Activated CD4-positive, alpha-beta T cell treated with anti-CD3 and anti-CD28 coated beads, Interleukin-2, amount 10 ng/mL, durations not matched to agents 24 days and 14 days (primary cell): ENCODE results near the gene MAP3K4. TPM values are rescaled to one million over a fixed set of nuclear protein-coding genes. Genes with fewer than 3 reads are reported as not detected.

ENCODE experiments used
- DNase-seq: peaks from one replicate; pipeline ENCODE4 v3.0.0; 2022
- H3K27ac Mint-ChIP-seq: one replicate; pipeline ENCODE4 v1.8.0; 2022; ENCODE audit warnings: mild to moderate bottlenecking, mixed read lengths
- H3K27me3 Mint-ChIP-seq: one replicate; pipeline ENCODE4 v1.8.0; 2022; ENCODE audit warnings: mixed read lengths
- H3K36me3 Mint-ChIP-seq: one replicate; pipeline ENCODE4 v1.8.0; 2022; ENCODE audit warnings: low read depth, mild to moderate bottlenecking, mixed read lengths
- H3K4me1 Mint-ChIP-seq: one replicate; pipeline ENCODE4 v1.8.0; 2021; ENCODE audit warnings: mixed read lengths
- H3K4me3 Mint-ChIP-seq: one replicate; pipeline ENCODE4 v1.8.0; 2022; ENCODE audit warnings: mild to moderate bottlenecking, moderate library complexity, mixed read lengths
- H3K9me3 Mint-ChIP-seq: one replicate; pipeline ENCODE4 v1.8.0; 2021; ENCODE audit warnings: mixed read lengths
- intact Hi-C: fragments of 100-400 bp; cut with micrococcal nuclease; formaldehyde crosslinking; loops from one replicate; pipeline ENCODE4 v1.15.1; 2023
- total RNA-seq: library from RNA; stranded (reverse); gene quantifications from 2 replicates; pipeline ENCODE4 v1.2.3, GENCODE V29; 2022

The MAP3K4 gene
- total RNA-seq, 1 donor from 2014 or later: 50.4 TPM

DNA sequence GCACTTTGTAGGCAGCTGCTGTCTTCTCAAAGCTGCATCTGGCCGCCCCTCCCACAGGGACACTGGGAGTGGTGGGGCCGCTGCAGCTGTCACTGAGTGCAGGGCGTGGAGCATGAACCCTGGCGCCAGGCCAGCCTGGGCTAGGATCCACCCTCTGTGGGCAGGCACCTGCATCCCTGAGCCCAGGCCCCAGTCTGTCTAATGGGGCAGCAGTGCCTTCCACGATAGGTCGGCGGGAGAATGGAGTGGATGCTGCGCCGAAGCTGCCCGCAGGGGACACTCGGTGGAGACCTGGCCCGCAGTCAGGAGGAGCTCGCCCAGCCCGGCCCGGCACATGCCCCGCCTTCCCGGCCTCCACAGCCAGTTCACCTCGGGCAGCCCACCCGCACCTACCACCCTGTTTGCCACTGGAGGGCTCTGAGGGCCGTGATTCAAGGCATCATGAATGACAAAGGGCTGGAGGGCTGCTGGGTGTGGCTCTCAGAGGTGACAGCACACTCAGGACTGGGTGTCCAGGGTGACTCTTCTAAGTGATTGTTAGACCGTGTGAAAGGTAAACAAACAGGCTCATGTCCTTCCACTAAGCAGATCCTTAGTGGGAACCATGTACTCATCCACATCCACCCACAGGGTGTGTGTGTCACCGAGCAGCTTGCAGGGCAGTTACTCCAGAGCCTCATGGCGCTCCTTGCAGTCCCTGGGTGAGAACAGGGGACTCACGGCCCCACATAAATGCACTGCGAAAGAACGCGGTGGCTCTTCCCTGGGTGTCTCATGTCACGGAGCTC lies 148.4 kb downstream of the MAP3K4 start:
- Mint-ChIP-seq H3K27me3 (no peaks in the 10 kb centered on the region), H3K4me3 (no peak overlapping the region), H3K4me1 (no peaks in the 10 kb centered on the region), H3K27ac (no peak overlapping the region), H3K9me3 (no peaks in the 10 kb centered on the region), H3K36me3 (peaks cover 7% of the 10 kb centered on the region)
- DNase-seq: no peak
- intact Hi-C loops: no loop called here

DNA sequence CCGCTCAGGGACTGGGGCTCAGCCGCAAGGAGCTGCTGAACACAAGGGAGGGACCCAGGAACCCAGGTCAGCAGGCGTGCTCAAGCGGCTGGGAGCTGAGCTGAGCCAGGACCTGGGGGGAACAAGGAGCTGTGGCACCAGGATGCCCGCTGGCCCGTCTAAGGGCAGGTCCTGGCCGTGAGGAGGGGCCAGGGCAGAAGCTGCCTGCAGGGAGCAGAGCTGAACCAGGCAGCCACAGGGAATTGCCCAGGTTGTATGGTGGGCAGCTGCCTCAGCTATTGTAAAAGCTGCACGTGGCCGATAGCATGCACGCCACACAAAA lies 148.9 kb downstream of the MAP3K4 start:
- intact Hi-C loops: no loop called here
- Mint-ChIP-seq H3K27me3 (no peaks in the 10 kb centered on the region), H3K36me3 (peaks cover 7% of the 10 kb centered on the region), H3K27ac (no peak overlapping the region), H3K4me1 (no peaks in the 10 kb centered on the region), H3K9me3 (no peaks in the 10 kb centered on the region), H3K4me3 (no peak overlapping the region)
- no peak for DNase-seq

DNA sequence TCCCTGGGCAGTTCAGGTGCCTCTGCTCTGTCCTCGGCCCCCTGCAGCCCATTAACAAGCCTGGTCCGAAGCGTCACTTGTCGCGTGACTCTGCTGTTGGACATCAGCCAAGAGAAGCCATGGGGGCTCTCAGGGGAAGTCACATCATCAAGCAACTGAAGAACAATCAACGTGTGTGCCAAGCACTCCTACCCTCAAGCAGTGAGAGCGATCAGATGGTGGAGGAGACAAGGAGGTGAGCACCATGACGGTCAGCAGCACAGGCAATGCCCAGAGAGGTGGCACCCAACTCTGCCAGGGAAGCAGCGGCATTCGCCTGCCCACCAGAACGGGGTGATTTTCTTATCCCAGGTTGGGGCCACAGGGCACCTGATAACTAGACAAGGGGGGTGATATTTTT lies 149.6 kb downstream of the MAP3K4 start:
- Mint-ChIP-seq H3K4me1 (no peaks in the 10 kb centered on the region), H3K27ac (no peak overlapping the region)

DNA sequence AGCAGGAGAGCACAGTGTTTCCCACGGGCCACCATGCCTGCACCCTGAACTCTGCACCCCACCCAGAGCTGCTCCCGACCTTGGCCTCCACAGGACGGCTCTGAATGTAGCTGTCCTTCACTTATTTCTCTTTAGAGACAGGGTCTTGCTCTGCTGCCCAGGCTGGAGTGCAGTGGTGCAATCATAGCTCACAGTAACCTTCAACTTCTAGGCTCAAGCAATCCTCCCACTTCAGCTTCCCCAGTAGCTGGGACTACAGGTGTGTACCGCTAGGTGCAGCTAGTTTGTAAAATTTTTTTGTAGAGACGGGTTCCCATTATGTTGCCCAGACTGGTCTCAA lies 151.4 kb downstream of the MAP3K4 start:
- no peaks in the 10 kb centered on the region for H3K9me3 Mint-ChIP-seq
- H3K36me3 Mint-ChIP-seq: peaks cover 3% of the 10 kb centered on the region
- H3K4me3 Mint-ChIP-seq: no peak overlapping the region
- intact Hi-C loops: no loop called here
- no peak for DNase-seq
- H3K27ac Mint-ChIP-seq: no peak overlapping the region
- no peaks in the 10 kb centered on the region for H3K27me3 Mint-ChIP-seq
- H3K4me1 Mint-ChIP-seq: no peaks in the 10 kb centered on the region

More for the DNA sequence above, 149.6 kb downstream of the MAP3K4 start:
- intact Hi-C loops: no loop called here
- H3K9me3 Mint-ChIP-seq: no peaks in the 10 kb centered on the region
- H3K4me3 Mint-ChIP-seq: no peak overlapping the region
- H3K27me3 Mint-ChIP-seq: no peaks in the 10 kb centered on the region
- DNase-seq: no peak
- peaks cover 6% of the 10 kb centered on the region for H3K36me3 Mint-ChIP-seq

DNA sequence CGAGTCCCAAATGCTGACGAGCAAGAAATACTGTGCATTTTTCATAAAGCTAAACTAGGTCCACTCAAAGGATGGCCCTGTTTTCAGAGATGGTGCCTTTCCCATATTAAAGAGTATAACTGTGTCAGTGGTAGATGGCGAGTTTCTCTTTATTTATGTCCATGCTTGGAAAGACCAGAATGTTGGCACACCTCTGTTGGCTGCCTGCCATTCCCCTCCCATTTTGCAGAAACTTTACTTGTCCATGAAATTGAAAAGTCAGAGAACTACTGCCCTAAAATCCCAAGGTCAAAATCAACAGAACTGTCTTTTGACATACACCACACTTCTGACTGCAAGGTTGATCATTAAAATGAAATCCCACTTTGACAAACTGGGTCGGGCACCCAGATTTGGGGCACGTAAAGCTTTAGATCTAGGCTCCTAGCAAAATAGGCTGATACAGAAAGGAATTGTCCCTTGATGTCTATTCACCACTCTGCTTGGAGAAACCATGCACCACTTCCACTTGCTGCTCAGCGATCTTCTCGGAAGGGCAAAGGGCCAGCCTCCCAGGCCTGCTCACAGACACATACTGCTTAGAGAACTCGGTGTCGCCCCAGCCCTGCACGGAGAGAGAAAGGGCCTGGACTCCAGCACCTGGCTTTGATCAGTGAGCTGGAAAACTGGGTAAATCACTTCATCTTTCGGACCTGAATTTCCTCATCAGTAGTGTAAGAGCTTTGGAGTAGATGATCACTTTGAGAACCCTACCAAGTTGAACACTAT lies 152.3 kb downstream of the MAP3K4 start:
- intact Hi-C loops: no loop called here
- Mint-ChIP-seq H3K9me3 (no peaks in the 10 kb centered on the region), H3K4me1 (no peaks in the 10 kb centered on the region), H3K36me3 (peaks cover 3% of the 10 kb centered on the region), H3K27me3 (no peaks in the 10 kb centered on the region), H3K4me3 (no peak overlapping the region), H3K27ac (no peak overlapping the region)
- no peak for DNase-seq

DNA sequence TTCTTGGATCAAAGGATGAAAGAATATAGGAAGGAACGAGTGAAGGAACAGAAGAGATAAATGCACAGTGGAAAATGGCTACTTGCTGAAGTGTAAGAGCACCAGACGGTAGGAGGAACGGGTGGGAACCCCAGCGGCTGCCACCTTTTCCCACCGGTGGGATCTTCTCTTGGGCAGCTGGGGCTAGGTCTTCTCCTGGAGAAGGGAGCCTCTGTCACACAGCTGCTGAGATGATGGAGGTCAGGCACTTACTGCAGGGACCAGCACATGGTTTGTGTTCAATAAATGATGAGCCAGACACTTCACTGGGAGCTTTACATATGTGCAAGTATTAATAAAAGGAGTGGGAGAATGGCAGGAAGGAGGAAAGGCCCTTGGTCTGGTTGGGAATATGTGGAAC lies 158.6 kb downstream of the MAP3K4 start:
- Mint-ChIP-seq H3K36me3 (peaks cover 1% of the 10 kb centered on the region), H3K27me3 (no peaks in the 10 kb centered on the region), H3K4me3 (no peak overlapping the region), H3K4me1 (no peaks in the 10 kb centered on the region), H3K9me3 (no peaks in the 10 kb centered on the region), H3K27ac (no peak overlapping the region)
- DNase-seq: no peak
- intact Hi-C loops: no loop called here

DNA sequence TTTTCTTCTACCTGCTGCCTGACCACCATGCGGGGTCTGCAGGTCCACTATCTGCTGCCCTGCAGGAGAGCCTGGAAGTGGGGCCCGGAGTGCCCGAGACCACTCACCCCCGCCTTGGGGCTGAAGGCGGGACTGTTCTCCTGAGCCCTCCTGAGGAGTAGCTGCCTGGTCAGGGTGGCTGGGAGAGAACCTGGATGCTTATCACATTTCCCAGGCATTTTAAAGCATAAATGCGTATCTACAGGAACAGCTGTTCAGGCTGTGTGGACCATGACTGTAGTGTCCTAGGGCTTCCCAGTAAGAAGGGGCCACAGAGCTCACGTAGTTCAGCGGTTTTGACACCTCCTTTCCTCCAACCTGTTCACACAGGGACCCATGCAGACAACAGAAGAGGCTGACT lies 159.0 kb downstream of the MAP3K4 start:
- H3K27me3 Mint-ChIP-seq: no peaks in the 10 kb centered on the region
- intact Hi-C loops: no loop called here
- no peak overlapping the region for H3K4me3 Mint-ChIP-seq
- H3K9me3 Mint-ChIP-seq: no peaks in the 10 kb centered on the region
- H3K4me1 Mint-ChIP-seq: no peaks in the 10 kb centered on the region
- DNase-seq: no peak
- H3K36me3 Mint-ChIP-seq: peaks cover 1% of the 10 kb centered on the region
- no peak overlapping the region for H3K27ac Mint-ChIP-seq

DNA sequence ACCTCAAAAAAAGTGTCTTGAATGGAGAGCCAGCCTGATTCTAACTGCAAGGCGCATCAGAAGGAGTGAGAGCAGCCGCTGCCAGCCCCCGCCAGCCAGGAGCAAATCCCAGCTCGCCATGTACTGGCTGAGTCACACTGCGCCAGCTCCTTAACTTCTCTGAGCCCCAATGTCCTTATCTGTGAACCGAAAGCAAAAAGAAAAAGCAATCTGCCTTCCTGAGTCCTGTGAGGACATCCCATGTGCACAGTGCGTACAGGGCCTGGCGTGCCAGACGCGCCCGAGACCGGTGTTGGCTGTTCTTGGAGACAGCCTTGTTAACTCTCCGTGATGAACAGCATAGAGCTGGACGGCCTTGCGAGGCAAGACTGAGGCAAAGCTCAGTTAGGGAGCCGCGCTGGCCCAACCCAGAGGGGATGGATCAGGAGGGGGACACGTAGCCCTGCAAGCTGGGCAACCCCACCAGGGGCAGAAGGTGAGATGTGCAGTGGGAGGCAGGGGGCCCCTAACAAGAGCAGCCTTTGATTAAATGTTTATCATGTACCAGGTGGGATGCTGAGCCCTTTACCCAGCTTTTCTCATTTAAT lies 159.6 kb downstream of the MAP3K4 start:
- Mint-ChIP-seq H3K9me3 (no peaks in the 10 kb centered on the region), H3K4me3 (no peak overlapping the region), H3K4me1 (no peaks in the 10 kb centered on the region), H3K27ac (no peak overlapping the region), H3K27me3 (no peaks in the 10 kb centered on the region), H3K36me3 (peaks cover 1% of the 10 kb centered on the region)
- intact Hi-C loops: no loop called here
- no peak for DNase-seq

DNA sequence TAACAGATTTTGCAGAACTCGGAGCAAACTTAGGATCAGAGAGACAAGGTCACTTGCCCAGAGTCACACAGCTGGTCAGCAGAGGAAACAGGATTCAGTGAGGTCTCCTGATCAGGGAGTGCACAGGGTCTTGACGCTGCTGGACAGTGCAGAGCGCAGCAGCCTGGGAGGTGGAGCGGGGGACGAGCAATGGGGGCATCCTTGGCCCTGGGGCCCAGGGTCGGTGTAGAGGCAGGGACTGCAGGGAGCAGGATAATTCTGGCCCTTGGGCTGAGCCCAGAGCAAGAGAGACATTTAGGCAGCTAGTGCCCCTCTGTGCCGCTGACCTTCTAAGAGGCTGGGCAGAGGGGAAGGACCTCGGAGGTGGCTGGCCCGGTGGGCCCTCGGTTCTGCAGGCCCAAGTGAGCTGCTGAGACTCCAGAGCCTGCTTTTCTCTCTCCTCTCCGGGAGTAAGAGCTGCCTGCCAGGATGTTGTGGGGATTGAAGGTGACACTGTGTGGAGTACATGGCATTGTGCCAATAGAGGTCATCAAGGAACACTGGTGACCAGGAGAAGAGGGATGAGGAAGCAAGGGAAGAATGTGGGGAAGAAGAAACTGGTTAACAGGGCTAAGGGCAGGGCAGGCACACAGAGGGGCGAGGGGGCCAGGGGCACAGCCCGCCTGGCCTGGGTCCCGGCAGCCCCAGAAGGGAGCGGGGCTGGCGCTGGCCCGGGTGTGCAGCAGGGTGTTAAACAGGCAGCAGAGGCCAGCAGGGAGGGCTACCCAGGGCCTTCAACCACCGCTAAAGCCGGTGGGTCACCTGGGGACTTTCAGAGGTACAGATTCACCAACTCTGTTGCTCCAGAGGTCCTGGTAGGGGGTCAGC lies 160.3 kb downstream of the MAP3K4 start:
- intact Hi-C loops: loop anchor here (2.0 kb wide), 1 partner anchor 219 kb away; no protein-coding TSS in a partner anchor
- Mint-ChIP-seq H3K4me1 (no peaks in the 10 kb centered on the region), H3K9me3 (peaks cover 2% of the 10 kb centered on the region), H3K36me3 (no peaks in the 10 kb centered on the region), H3K4me3 (no peak overlapping the region), H3K27ac (no peak overlapping the region), H3K27me3 (no peaks in the 10 kb centered on the region)
- no peak for DNase-seq

DNA sequence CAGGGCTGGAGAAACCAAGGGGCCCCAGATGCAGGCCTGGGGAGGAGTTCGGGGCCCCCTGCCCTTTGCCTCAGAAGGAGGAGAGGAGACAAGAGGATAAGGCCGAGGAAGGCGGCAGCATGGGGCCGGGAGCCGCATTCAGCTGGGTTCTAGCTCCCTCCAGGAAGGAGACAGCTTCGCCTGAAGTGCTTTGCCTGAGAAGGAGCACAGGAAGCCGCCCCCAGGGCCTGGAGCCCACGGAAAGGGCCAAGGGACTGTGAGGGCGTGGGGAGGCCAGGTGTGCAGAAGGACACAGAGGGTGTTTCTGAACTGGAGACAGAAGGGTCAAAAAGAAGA lies 160.9 kb downstream of the MAP3K4 start:
- Mint-ChIP-seq H3K4me3 (no peak overlapping the region), H3K27me3 (no peaks in the 10 kb centered on the region), H3K36me3 (no peaks in the 10 kb centered on the region), H3K9me3 (peaks cover 5% of the 10 kb centered on the region), H3K27ac (no peak overlapping the region), H3K4me1 (no peaks in the 10 kb centered on the region)
- no peak for DNase-seq
- intact Hi-C loops: loop anchor here (2.0 kb wide), 1 partner anchor 218 kb away; no protein-coding TSS in a partner anchor

DNA sequence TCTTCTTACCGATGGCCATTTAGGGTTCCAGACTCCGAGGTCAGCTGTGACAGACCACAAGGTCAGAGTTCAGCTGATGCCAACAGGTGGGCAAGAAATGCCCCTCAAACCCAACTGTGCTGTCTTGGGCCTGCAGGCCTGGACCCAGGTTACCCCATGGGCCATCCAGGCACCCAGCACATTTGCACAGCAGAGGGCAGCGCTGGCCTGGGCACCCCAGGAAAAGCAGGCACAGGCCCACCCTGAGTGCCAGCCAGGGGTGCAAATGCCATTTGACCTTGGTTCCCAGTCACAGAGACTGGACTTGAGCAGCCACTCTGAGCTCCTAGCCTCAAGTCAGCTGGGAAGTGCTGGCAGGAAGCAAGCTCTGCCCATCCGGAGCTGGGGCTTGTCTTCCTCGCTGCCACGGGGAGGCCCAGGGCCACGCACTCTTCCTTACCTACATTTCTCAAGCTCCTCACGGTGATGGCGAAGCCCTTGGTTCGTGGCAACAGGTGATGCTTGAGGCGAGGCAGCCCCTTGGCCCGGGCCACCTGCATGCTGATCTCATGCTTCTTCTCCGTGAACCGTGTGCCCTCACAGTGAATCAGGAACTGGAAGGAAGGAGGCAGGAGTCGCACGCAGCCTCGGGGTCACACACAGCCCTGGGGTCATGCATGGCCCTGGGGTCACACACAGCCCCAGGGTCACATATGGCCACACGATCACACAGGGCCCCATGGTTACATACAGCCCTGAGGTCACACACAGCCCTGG lies 161.5 kb downstream of the MAP3K4 start:
- intact Hi-C loops: loop anchor here (2.0 kb wide), 1 partner anchor 218 kb away; no protein-coding TSS in a partner anchor
- peak; percentile 69 for DNase-seq
- no peak overlapping the region for H3K4me3 Mint-ChIP-seq

DNA sequence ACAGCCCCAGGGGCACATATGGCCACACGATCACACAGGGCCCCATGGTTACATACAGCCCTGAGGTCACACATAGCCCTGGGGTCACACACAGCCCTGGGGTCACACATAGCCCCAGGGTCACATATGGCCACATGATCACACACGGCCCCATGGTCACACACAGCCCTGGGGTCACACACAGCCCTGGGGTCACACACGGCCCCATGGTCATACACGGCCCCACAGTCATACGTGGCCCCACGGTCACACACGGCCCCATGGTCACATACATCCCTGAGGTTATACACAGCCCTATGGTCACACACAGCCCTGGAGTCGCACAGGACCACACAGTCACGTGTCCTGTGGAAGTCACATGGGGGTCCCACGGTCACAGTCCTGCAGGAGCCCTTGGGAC lies 162.2 kb downstream of the MAP3K4 start:
- no peaks in the 10 kb centered on the region for H3K4me1 Mint-ChIP-seq
- H3K27me3 Mint-ChIP-seq: no peaks in the 10 kb centered on the region
- intact Hi-C loops: loop anchor here (2.0 kb wide), 1 partner anchor 217 kb away; no protein-coding TSS in a partner anchor
- H3K36me3 Mint-ChIP-seq: peaks cover 6% of the 10 kb centered on the region
- peaks cover 5% of the 10 kb centered on the region for H3K9me3 Mint-ChIP-seq
- H3K4me3 Mint-ChIP-seq: no peak overlapping the region
- H3K27ac Mint-ChIP-seq: no peak overlapping the region
- DNase-seq: no peak

More for the DNA sequence above, 161.5 kb downstream of the MAP3K4 start:
- H3K9me3 Mint-ChIP-seq: peaks cover 5% of the 10 kb centered on the region
- no peaks in the 10 kb centered on the region for H3K27me3 Mint-ChIP-seq
- H3K27ac Mint-ChIP-seq: no peak overlapping the region
- H3K36me3 Mint-ChIP-seq: peaks cover 5% of the 10 kb centered on the region
- H3K4me1 Mint-ChIP-seq: no peaks in the 10 kb centered on the region

DNA sequence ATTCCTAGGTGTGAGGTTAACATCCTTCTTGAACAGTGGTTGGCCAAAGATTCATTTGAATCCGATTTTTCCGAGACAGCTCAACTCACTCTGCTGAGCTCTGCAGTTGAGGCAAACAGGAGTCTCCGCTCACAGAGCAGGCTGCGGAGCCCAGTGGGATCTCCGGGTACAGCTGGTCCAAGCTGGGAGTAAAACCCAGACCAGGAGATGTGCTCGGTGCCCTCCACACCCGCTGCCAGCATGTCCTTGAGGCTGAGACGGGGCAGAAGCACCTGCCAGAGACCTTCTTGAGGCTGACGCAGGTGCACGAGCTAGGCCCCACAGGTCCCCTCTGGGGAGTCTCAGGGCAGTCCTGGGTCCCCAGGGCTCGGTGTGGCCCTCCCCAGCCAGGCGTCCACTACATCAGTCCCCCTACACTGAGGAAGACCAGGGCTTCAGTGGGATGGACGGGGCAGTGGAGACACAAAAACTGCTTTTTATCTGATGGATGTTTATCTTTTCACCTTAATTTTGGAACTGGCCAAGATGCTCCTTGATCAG lies 163.3 kb downstream of the MAP3K4 start:
- Mint-ChIP-seq H3K4me3 (no peak overlapping the region), H3K9me3 (peaks cover 5% of the 10 kb centered on the region), H3K4me1 (no peaks in the 10 kb centered on the region), H3K27me3 (no peaks in the 10 kb centered on the region), H3K36me3 (peaks cover 6% of the 10 kb centered on the region), H3K27ac (no peak overlapping the region)
- DNase-seq: no peak
- intact Hi-C loops: no loop called here
